ENCODE measurements around the gene IL6R.

IL6R gene

DNA sequence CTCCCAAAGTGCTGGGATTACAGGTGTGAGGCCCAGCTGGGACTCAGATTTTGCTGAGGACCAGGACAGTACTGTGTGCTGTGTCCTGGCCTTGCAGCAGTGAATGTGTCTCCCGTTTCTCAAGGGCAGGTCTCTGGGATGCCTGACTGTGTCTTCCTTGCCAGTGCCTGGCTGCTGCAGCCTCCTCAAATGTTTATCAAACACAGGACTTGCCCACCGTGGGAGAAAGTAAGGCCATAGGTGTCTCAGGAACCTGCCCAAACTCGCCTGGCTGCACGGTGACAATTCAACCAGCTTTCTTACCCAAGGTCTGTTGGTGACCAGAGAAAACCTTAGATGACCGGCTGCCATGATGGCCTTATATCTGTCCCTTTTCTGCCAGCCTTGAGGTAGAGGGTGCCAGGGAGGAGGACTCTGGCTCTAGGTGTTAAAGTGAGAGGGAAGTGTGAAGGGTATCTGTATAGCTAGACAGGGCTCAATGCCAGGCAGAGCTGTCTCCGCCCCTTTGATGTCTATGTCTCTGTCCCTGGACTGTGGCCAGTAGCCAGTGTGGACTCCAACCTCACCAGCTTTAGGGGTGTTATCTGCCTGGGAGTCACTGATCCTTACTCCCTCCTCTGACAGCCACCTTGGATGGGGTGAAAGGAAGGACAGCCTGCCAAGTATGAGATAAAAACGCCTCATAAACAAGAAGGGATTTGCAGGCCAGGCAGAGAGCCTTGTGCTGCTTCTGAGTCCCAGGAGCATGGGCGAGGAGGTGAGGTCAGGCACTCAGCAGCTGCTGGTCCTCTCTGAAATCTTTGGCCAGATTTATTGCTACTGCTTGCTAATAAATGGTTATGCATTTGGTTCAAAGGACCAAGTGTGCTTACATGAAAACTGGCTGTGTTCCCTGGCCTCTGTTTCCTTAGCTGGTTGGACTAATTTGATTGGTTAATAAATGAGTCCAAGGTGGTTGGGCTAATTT lies 22.3 kb downstream of the IL6R start:
- no peak for DNase-seq

DNA sequence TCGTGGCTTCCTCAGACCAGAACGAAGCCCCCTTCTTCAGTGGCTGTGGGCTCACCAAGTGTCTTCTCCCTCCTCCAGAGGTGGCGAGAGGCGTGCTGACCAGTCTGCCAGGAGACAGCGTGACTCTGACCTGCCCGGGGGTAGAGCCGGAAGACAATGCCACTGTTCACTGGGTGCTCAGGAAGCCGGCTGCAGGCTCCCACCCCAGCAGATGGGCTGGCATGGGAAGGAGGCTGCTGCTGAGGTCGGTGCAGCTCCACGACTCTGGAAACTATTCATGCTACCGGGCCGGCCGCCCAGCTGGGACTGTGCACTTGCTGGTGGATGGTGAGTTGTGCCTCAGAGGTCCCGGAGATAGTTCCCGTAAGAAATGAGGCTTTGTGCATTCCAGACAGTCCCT lies 24.0 kb downstream of the IL6R start:
- DNase-seq = no peak

DNA sequence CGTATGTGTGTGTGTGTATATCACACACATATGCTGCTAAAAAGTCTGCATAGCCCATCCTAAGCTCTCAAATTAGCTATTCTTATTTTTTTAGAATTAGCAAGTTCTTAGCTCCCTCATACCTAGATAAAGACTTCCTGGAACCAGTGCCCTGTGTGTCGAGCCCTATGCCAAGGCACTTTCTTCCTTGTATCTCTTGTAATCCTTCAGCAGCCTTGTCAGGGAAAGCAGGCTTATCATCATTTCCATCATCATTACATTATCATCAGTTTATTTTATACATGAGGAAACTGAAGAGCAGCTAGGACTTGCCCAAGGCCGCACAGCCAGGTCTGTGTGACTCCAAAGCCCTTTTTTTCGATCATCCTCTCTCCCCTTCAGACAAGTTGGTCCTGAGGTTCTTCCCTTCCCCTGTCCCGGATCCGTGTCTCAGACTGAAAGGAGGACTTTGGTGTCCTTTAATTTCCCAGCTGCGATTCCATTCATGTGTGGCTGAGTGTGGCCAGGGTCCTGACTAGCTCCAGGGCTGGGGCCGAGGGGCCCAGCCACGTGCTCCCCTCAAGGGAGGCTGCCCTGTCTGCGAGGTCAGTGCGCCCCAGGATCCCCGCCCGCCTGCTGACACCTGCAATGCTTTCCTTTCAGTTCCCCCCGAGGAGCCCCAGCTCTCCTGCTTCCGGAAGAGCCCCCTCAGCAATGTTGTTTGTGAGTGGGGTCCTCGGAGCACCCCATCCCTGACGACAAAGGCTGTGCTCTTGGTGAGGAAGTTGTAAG lies 24.9 kb downstream of the IL6R start:
- DNase-seq = no peak

DNA sequence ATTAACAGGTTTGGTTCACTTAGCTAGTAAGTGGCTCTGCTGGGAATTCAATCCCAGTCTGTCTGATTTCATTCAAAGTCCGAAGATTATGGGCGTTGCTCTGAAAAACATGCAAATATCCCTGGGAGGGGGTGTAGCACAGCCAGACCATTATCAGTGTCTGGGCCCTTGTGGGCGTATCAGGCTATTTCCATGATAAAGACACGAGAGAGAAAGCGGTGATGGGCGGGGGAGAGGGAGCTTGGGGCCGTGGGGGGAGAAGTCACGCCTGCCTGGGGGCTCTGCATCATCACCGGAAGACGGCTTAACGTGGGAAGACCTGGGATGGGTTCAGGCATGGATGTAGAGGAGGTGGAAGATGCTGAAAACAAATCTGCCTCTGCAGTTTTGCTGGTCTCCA lies 25.8 kb downstream of the IL6R start:
- no peak for DNase-seq

DNA sequence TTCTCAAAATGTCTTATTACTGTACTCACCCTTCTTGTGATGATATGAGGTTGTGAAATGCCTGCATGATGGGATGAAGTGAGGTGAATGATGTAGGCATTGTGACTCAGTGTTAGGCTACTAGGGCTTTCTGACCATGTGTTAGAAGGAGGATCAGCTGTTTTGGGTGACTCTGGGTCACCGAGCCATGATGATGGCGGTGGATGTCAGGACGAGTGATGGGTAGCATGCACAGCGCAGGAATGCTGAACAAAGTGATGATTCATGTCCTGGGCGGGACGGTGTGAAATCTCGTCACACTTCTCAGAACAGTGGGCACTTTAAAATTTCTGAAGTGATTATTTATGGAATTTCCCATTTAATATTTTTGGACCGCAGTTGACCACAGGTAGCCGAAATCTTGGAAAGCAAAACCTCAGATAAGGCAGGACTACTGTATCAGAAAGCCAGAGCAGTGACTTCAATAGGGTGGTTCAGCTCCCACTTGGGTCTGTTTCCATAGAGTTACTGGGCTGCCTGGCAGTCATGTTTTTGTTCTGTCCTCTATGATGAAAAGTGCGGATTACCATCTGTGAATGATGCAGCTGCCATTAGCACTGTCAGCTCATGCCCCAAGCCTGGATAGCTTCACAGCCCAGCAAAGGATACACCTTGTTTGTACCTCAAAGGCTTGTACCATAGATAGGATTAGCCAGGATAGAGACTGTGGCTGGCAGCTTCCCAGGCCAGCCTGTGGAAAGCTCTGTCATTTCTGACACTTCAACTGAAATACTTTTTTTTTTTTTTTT lies 26.6 kb downstream of the IL6R start:
- DNase-seq = no peak

DNA sequence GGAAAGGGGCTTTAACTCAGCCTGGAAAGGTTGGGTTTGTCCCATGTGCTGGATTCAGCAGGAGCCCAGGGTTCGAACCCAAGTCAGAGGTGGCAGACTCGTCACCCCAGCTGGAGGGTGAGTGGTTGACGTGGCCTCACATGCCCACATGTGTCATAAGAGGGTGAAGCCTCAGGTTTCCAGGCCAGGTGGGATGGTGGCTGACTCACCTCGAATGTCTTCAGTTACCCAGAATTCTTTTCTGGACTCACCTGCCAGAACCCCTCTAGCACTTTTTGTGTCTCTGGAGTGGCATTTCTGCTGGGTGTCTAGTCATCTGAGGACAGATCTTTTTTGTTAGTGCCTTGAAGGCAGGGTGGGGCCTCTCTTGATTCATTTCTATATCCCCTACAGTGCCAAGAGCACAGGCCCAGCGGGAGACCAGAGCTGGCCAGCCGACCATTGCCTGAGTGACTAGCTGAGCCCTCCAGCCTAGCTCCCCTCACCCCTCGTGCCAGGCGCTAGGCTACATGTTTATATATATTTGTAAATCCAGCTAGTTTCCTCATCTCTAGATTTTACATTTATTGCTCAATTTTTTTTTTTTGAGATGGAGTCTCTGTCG lies 28.1 kb downstream of the IL6R start:
- no peak for DNase-seq

DNA sequence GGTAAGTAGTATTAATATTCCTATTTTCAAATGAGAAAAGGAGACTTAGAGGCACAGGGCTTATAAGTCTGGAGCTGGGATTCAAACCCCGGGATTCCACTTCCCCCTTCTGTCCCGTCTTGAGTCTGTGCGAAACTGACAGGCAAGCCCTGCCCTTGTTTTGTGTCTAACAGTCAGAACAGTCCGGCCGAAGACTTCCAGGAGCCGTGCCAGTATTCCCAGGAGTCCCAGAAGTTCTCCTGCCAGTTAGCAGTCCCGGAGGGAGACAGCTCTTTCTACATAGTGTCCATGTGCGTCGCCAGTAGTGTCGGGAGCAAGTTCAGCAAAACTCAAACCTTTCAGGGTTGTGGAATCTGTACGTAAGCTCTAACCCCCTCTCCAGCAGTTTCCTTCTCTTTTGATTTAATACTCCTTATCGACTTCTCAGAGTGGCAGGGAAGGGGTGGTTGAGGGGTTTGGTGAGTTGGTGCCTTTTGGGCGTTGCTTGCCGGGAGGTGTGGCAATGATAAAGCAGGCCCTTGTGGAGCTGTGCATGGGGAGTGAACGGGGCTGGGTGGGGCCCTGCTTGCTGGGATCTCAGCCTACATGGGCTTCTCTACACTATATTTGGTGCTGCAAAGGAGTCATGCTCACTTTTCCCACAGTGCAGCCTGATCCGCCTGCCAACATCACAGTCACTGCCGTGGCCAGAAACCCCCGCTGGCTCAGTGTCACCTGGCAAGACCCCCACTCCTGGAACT lies 29.4 kb downstream of the IL6R start:
- no peak for DNase-seq

DNA sequence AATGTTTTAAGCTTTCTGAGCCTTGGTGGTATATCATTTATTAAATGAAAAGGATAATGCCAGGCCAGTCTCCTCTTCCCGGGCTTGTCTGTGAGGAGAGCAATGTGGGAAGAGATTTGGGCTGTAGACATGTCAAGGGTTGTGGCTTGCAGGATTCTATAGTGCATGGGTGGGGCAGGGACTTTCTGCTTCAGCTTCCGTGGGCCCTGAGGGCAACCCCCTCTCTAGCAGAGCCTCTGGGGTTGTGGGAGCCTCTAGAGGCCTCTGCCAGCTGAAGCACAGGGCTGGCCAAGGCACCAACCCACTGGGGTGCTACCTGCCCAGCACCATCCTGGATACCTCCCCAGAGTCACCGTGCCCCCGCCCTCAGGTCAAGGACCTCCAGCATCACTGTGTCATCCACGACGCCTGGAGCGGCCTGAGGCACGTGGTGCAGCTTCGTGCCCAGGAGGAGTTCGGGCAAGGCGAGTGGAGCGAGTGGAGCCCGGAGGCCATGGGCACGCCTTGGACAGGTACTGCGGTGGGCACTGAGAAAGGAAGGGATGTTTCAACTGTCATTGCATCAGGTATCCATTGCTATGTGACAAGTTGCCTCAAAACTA lies 30.6 kb downstream of the IL6R start:
- DNase-seq = no peak

DNA sequence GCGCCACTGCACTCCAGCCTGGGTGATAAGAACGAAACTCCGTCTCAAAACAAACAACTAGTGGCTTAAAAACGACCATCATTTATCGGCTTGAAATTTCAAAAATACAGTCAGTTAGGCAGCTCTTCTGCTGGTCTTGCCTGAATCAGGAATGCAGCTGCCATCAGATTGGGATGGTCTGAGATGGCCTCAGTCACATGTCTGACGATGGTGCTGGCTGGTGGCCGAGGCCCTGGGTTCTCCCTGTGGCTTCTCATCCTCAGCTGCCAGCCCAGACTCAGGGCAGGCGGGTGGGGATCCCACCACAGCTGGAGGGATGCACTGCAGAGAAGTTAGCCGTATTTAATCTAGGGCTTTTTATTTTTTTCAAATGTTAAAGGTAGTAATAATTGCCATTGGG lies 31.3 kb downstream of the IL6R start:
- DNase-seq = no peak

DNA sequence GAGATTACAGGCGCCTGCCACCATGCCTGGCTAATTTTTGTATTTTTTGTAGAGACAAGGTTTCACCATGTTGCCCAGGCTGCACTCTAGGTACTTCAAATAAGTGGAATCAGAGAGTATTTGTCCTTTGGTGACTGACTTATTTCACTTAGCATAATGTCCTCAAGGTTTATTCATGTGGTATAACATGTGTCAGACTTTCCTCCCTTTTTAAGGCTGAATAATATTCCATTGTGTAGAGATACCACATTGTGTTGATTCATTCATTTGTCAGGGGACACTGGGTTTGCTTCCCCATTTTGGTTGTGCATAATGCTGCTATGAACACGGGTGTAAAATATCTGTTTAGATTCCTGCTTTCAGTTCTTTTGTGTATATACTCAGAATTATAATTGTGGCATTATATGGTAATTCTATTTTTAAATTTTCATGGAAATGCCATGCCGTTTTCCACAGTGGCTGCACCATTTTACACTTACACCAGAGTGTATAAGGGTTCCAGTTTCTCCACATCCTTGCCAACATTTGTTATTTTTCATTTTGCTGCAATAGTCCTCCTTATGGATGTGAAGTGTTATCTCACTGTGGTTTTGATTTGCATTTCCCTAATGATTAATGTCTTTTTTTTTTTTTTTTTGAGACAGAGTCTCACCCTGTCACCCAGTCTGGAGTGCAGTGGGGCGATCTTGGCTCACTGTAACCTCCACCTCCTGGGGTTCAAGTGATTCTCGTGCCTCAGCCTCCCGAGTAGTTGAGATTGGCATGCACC lies 35.1 kb downstream of the IL6R start:
- no peak for DNase-seq

DNA sequence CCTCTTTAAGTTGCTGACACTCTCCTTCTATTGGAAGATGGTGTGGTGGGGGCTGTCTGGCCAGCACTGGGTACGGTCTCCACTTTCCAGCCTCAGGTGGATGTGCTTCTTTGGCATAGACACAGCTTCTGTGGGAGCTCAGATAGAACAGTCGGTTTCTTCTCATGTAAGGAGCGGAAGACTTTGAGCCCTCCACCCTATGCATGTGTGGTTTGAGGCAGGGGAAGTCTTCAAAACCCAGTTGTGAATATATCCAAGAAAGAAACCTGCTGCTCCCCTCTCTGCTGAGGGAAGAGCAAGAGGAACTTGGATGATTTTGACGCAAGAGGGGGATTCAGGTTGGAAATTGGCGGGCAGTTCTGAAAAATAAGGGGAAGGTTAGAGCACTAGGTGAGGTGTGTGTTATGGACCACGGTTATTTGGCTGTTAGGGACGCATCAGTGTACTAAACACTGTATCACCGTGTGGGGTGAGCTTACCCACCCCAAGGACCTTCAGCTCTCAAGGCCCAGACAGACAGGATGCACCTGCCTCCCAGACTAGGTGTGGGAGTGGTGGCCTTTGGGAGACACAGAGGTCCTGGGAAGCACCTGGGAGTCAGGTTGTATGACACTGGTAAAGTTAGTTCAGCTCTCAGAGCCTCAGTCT lies 36.2 kb downstream of the IL6R start:
- DNase-seq = no peak

DNA sequence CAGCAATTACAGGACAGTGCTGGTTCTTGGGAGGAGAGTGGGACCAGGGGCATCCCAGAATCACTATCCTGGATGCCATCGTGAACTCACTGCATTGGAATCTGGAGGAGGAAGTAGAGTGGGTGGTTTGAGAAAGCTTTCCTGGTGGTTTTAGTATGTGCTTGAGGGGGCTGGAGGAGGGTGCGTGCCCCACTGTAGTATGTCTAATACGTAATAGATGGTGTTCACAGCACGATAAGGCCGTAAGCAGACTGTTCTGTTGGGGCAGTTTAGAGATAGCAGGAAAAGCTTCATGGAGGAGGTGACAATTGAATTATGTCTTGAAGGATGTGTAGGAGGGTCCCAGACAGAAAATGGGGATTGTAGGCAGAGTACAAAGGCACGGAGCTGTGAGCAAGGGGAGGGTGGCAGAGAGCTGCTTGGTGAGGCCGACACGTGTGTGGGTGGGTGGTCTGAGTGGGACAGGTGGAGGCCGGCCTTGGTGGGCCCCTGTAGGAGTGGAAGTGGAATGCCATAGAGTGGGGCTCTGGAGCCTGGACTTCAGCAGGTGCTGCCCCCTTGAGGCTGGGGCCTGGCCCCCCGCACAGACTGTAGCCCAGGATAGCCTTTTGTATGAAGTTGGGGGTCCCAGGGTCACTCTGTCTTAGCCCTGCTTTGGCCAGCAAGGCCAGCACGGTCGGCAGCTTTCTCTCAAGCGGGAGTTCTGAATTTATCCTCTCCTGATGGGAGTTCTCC lies 37.0 kb downstream of the IL6R start:
- DNase-seq = no peak

DNA sequence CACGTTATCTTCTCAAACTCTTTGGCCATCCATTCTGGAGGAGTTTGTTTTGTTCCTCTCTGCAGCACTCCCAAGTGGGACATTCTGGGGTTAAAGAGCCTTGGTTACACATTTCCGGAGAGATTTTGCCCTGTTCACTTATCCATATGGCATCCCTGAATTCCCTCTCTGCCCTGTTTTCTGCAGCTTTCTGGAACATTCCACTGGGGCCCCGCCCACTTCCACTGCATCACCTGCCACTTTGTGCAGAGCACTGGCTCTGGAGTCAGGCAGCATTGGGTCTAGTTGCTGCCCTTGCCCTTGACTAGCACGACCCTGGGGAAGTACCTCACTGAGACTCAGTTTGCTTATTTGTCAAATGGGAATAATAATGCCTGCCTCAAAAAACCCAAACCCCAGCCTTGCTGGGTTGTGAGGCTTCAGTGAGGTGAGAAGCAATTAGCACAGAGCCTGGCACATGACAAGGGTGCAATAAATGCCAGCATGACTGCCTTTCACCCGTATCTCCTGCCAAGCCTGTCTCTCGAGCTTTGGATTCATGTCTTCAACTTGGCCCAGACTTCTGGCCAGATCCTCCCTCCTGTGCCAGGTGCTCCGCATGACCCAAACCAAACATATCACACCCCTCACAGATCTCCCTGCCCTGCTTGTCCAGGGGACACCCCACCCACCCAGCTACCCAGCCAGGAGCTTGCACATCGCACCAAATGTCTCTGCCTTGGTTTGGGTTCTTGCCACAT lies 38.3 kb downstream of the IL6R start:
- DNase-seq = no peak

DNA sequence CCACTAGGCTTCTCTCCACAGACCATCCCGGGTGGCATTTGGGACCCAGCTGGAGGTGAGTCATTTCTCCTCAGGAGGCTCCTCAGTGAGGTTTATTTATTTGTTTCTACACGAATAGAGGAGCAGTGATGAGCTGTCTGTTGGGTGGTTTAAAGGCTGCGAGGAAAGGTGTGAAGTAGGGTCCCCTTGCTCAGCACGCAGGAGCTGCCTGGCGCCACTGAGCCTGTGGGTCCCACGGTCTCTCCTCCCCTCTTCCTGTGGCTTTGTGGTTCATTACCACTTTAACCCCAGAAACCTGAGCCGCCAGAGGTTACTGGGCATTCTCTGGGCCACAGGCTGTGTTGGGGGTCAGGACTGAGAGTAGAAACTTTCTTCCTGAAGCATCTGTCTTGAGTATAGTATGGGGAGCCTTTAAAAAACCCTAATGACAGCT lies 39.9 kb downstream of the IL6R start:
- no peak for DNase-seq

DNA sequence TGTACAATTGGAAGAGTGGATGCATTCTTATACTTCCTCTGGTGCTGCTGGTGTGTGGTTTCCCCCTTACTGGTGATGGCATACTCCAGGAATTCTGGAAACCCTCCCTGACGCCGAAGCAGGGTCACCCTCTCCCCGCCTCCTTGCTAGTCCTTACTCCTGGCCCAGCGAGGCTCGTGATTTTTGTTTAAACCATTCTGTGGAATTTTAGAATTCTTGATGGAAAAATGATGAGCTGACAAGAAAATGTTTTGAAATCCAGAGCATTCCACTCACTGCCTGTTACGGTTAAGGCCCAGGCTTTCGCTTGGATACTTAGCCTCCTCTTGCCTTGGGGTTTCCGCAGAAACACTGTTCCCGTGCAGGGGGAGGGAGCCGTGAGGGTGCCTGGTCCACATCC lies 41.1 kb downstream of the IL6R start:
- DNase-seq = no peak

DNA sequence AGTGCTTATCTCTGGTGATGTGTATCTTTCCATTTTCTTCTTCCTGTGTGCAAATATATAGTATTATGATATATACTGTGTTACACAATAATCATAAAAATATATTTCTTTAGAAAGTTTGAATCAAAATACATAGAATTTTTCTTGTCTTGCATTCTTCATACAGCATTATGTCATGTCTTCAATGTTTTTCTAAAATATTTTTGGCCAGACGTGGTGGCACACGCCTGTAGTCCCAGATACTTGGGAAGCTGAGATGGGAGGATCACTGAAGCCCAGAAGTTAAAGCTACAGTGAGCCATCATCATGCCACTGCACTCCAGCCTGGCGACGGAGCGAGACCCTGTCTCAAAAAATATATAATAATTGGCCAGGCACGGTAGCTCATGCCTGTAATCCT lies 41.6 kb downstream of the IL6R start:
- no peak for DNase-seq

DNA sequence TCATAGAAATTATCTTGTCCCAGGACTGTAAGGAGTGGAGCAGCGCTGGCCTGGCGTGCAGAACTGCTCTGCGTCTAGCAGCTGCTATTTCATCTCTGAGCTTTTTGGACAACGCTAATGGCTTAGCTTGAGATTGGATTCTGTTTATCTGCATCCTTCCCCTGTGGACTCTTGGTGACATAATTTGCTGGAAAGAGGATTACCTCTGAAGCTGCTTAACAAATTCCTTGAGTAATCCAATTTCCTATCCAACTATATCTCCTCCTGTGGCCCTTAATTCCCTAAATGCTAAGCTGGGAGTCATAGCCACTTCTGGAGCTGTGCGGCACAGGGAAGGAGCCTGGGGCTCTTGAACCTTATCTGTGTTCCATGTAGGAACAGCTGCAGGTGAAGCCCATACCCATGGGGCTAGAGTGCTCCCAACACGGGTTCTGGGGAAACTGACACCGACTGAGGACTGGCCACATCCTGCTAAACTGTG lies 43.2 kb downstream of the IL6R start:
- no peak for DNase-seq

DNA sequence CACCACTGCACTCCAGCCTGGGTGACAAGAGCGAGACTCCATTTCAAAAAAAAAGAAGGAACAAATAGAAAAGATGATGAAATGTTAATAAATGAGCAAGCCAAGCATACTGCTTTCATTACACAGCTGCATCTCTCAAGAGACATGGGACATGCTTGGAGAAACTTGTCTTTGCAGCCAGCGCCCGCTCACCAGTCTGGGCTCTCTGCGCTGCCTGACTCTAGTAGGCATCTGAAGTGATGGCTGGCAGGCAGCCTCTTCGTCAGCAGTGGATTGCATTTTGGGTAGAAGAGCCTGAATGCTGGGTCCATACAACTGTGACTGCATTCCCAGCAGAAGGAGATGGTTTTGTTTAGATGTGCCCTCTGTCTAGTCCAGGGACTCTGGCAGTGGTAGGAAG lies 48.0 kb downstream of the IL6R start:
- no peak for DNase-seq
